Measurements from ENCODE around the gene GNAT3.

Gene GNAT3

DNA sequence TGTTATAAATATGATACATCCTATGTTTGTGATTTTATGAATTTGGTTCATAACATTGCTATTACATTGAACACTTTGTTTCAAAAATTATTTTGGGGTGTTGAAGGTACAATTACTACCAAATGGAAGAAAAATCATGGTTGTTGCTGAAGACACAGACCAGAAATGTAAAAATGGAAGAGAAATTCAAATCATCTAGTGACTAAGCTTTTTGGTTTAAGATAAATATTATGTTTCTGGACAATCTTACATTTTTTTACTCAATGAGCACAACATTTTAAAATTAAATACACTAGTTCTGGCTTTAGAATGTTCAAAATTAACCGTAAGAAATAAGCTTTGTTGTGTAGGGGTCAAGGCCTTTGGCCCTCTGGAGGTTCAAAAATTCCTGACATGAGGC is 82.7 kb downstream of the GNAT3 start:
- Mint-ChIP-seq H3K4me3 (no peak overlapping the region), H3K27me3 (no peaks in the 10 kb centered on the region), H3K36me3 (no peaks in the 10 kb centered on the region), H3K4me1 (ENCODE audit: low read depth) (no peaks in the 10 kb centered on the region), H3K9me3 (ENCODE audit: low read depth) (no peaks in the 10 kb centered on the region), H3K27ac (no peak overlapping the region)

DNA sequence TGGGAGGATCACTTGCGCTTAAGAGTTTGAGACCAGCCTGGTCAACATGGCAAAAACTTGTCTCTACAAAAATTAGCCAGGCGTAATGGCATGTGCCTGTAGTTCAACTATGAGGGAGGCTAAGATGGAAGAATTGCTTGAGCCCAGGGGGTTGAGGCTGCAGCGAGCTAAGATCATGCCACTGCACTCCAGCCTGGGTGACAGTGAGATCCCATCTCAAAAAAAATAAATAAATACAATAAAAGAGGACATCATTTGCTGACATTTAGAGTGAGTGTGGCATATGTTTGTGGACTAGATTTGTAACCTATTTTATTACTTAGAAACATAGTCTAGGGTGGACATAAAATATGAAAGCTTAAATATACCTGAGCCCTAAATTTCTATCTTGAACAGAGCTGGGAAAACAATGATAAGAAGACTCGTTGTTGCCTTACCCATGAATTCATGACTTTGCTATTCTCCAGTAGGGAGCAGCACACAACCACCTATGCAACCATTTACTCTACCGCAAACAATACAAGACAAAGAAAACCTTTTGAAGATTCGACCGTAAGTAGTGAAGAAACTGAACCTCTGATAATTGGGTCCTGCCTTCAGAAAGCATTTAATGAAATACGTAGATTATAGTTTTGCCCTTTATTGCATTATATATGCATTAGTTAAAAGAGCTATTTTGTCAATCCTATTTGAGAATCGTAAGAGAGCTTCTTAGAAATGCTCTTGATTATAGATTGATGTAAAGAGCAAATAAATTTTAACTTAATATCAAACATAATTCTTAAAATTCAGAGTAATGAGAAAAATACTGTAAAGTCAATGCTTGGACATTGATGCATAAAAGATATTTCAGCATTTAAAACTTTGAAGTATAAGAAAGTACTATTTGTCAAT is 83.5 kb downstream of the GNAT3 start:
- H3K36me3 Mint-ChIP-seq = no peaks in the 10 kb centered on the region
- no peaks in the 10 kb centered on the region for H3K4me1 Mint-ChIP-seq (ENCODE audit: low read depth)
- H3K27me3 Mint-ChIP-seq = no peaks in the 10 kb centered on the region
- H3K4me3 Mint-ChIP-seq = no peak overlapping the region
- H3K9me3 Mint-ChIP-seq (ENCODE audit: low read depth) = no peaks in the 10 kb centered on the region
- H3K27ac Mint-ChIP-seq = no peak overlapping the region

DNA sequence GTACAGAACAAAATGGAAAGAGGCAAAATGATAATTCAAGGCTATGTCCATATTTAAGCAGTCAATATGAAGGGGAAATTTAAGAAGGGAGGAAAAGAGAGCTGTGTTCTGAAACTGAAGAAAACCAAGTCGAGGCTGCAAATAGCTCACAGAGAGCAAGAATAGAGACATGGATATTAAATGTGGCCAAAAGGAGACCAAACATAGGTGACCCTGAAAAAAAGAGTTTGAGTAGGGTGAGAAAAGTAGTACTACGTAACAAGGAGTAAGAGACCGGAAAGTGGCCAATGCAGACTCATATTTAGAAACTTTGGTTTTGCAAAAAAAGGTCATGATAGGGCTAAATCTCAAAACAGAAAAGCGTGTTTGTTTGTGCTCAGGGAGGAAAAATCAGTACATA is 84.6 kb downstream of the GNAT3 start:
- Mint-ChIP-seq H3K27me3 (no peaks in the 10 kb centered on the region), H3K9me3 (ENCODE audit: low read depth) (no peaks in the 10 kb centered on the region), H3K4me1 (ENCODE audit: low read depth) (no peaks in the 10 kb centered on the region), H3K36me3 (no peaks in the 10 kb centered on the region), H3K27ac (no peak overlapping the region), H3K4me3 (no peak overlapping the region)

DNA sequence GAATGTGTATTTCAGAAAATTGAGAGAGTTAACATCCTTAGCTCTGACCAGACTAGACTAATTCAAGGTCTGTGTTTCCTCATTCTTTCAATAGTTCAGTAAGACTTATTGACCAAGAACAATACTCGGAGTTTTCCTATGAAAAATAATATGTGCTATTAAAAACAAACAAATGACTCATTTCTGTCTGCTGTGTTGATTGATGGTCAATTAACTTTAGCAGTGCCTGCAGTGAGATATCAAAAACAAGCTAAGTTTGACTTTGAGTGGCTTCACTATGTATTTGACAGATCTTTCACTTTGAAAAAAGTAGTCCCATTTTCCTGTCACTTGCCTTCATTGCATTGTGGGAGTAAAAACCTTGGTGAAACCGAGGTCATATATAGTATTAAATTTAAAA is 91.0 kb downstream of the GNAT3 start:
- H3K27ac Mint-ChIP-seq = no peak overlapping the region
- no peaks in the 10 kb centered on the region for H3K27me3 Mint-ChIP-seq
- H3K4me3 Mint-ChIP-seq = no peak overlapping the region
- no peaks in the 10 kb centered on the region for H3K9me3 Mint-ChIP-seq (ENCODE audit: low read depth)
- no peaks in the 10 kb centered on the region for H3K36me3 Mint-ChIP-seq
- no peaks in the 10 kb centered on the region for H3K4me1 Mint-ChIP-seq (ENCODE audit: low read depth)

DNA sequence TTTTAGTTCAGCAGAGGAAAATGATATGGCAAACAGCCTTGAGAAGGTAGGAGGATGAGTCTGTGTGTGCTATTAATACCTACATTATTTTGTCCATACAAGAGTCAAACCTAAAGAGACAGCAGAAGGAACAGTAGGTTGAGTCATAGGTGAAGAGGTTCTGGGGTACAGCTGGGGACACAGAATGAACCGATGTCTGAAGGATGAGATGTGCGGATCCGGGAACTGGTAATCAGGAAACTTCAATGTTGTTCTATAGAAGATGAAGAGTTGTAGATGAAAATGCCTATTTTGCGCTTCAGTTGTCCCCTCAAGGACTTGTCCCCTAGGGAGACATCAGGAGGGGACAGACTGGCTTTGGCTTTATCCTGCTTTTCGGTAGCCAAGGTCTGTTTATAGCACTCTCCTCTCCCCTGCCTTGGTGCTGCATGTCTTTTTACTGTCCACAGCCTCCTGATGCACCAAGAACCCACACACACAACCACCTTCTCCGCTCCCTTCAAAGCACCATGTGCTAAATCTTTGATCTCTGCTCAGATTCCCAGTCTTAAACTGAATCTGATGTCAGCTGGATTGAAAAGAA is 94.6 kb downstream of the GNAT3 start:
- Mint-ChIP-seq H3K4me1 (ENCODE audit: low read depth) (no peaks in the 10 kb centered on the region), H3K9me3 (ENCODE audit: low read depth) (no peaks in the 10 kb centered on the region), H3K27me3 (no peaks in the 10 kb centered on the region), H3K27ac (no peak overlapping the region), H3K36me3 (no peaks in the 10 kb centered on the region), H3K4me3 (no peak overlapping the region)

DNA sequence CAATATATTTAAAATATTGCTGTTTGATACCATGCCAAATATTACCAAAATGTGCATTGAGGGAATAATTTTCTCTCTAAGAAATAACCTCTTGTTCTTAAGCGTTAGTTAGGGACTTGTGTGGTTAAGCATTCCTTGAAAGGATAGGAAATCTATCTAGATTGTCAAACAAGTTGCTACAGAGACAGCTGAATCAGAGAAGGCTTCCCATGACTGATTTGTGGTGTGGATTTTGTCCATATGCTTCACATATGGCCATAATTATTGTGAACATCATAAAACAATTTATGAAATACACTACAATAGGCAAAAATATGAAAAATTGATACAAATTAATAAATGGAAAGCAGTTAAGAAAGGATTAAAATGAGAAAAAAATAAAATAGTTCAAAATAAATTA is 96.3 kb downstream of the GNAT3 start:
- Mint-ChIP-seq H3K4me3 (no peak overlapping the region), H3K4me1 (ENCODE audit: low read depth) (no peaks in the 10 kb centered on the region), H3K27ac (no peak overlapping the region), H3K36me3 (no peaks in the 10 kb centered on the region), H3K9me3 (ENCODE audit: low read depth) (no peaks in the 10 kb centered on the region), H3K27me3 (no peaks in the 10 kb centered on the region)

DNA sequence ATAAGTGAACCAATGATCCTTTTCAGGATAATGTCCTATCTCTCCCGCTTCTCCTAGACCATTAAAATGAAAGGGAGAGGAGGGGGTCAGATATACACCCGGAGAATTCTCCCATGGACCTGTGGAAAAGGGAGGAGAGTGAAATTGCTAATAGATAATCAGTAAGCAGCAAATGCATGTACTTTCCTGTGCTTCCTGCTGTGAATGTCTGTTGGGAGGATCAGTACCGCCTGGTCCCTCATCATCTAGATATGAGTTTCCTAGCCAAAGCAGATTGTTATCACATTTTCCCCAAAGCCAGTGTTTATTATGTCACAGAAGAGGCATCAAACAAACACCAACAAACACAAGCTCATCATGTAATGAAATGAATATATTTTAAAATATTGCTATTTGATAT is 96.8 kb downstream of the GNAT3 start:
- Mint-ChIP-seq H3K4me1 (ENCODE audit: low read depth) (no peaks in the 10 kb centered on the region), H3K27me3 (no peaks in the 10 kb centered on the region), H3K36me3 (no peaks in the 10 kb centered on the region), H3K9me3 (ENCODE audit: low read depth) (no peaks in the 10 kb centered on the region), H3K27ac (no peak overlapping the region), H3K4me3 (no peak overlapping the region)

DNA sequence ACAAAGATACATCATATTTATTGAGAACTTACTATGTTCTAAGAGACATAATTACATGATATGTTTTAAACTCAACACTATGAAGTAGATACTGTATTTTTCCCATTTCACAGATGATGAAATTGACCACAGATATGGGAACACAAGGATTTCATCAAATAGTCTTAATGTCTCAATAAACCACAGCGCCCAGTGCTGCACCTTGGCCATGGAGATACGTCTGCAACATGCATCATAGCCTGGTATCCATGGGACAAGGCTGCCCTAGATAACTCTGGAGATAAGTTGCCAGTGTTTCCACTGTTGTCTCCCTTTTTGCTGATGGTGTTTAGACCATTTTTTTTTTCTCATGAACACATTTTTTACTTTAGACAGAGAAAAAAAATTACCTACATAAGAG is 97.5 kb downstream of the GNAT3 start:
- Mint-ChIP-seq H3K27ac (no peak overlapping the region), H3K9me3 (ENCODE audit: low read depth) (no peaks in the 10 kb centered on the region), H3K36me3 (no peaks in the 10 kb centered on the region), H3K4me1 (ENCODE audit: low read depth) (no peaks in the 10 kb centered on the region), H3K4me3 (no peak overlapping the region), H3K27me3 (no peaks in the 10 kb centered on the region)

DNA sequence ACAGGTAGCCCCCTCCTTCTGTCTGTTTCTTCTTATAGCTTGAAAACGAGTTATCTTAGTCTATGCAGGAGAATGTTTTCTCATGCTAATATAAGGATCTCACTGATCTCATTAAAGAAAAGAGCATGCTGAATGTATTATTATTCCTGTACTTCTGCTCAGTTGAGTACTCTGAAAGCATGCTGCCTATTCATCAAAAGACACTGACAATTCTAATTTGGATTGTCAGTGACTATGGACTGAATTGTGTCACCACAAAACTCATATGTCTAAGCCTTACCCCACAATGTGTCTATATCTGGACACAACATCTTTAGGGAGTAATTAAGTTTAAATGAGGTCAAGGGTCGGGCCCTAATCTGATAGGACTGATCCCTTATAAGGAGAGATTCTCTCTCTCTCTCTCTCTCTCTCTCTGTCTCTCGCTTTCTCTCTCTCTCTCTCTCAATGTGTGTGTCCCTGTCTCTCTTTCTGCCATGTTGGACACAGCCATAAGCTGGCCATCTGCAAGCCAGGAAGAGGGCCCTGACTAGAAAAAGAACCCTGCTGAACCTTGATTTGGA is 98.4 kb downstream of the GNAT3 start:
- H3K36me3 Mint-ChIP-seq = no peaks in the 10 kb centered on the region
- no peak overlapping the region for H3K27ac Mint-ChIP-seq
- H3K4me3 Mint-ChIP-seq = no peak overlapping the region
- H3K4me1 Mint-ChIP-seq (ENCODE audit: low read depth) = no peaks in the 10 kb centered on the region
- H3K9me3 Mint-ChIP-seq (ENCODE audit: low read depth) = no peaks in the 10 kb centered on the region
- no peaks in the 10 kb centered on the region for H3K27me3 Mint-ChIP-seq

DNA sequence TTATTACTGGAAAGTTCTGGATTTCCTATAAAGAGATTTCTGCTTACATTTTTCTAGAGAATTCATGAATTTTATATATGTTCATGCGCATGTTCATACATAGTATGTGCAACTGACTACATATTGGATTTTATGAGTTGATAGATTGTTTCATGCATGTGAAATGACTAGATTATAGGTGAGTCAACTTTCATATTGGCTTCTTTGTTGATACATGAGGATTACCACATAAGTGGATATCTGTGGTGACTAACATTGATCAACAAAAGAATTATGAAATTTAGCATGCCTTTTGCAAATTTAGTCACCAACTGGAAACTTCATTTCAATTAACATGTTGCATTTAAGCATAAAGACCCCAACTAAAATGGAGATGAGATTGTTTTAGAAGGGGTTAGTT is 99.0 kb downstream of the GNAT3 start:
- H3K4me3 Mint-ChIP-seq = no peak overlapping the region

DNA sequence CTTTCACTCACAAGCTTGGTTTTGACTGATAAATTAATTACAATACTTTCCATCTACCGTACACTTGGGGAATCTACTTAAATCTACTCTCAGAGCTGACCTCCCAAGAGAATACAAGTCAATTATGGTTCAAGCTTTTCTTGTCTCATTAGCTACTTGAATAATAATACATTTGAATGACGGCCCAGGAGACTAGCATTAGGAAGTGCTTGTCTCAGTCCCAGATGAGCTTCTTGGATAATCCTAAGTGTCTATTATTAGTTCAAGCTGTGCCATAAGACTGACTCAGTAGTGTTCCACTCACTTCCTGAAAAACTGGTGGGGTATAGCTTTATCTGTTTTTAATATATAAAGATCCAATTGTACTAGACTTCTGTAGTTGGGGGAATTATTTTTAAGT is 100.2 kb downstream of the GNAT3 start:
- no peaks in the 10 kb centered on the region for H3K9me3 Mint-ChIP-seq (ENCODE audit: low read depth)
- no peaks in the 10 kb centered on the region for H3K27me3 Mint-ChIP-seq
- H3K27ac Mint-ChIP-seq = no peak overlapping the region
- H3K36me3 Mint-ChIP-seq = no peaks in the 10 kb centered on the region
- no peak overlapping the region for H3K4me3 Mint-ChIP-seq
- no peaks in the 10 kb centered on the region for H3K4me1 Mint-ChIP-seq (ENCODE audit: low read depth)

More for the DNA sequence above, 99.0 kb downstream of the GNAT3 start:
- Mint-ChIP-seq H3K27ac (no peak overlapping the region), H3K36me3 (no peaks in the 10 kb centered on the region), H3K4me1 (ENCODE audit: low read depth) (no peaks in the 10 kb centered on the region), H3K9me3 (ENCODE audit: low read depth) (no peaks in the 10 kb centered on the region), H3K27me3 (no peaks in the 10 kb centered on the region)

DNA sequence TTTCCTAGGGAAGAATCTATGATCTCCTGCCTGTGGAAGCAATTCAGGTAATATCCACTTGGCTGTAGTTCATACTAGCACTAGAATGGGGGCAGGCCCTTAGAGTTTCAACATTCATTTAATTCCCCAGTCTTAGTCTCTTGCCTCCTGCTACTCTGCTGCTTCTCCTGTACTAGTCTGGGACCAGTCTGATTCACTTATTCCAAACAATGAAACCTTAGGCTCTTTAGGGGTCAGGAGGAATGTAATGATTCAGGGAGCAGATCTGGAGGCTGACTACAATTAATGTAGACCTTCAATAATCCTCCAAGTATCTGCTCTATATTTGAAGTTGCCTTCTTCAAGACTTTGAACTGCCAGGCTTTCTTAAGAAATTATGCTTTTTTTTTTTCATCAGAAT is 101.8 kb downstream of the GNAT3 start:
- no peak overlapping the region for H3K4me3 Mint-ChIP-seq
- no peaks in the 10 kb centered on the region for H3K9me3 Mint-ChIP-seq (ENCODE audit: low read depth)
- no peaks in the 10 kb centered on the region for H3K4me1 Mint-ChIP-seq (ENCODE audit: low read depth)
- H3K27ac Mint-ChIP-seq = no peak overlapping the region
- no peaks in the 10 kb centered on the region for H3K36me3 Mint-ChIP-seq
- no peaks in the 10 kb centered on the region for H3K27me3 Mint-ChIP-seq

All from activated naive CD8-positive, alpha-beta T cell (primary cell).